Fibroblast of skin of right quadriceps (primary cell): ENCODE measurements around the gene CDC42BPB.
A peak's percentile ranks its signal among the peaks of the same experiment; 100 is the strongest.
"Not testable (repeated sequence)": the region's sequence is repeated elsewhere in the genome, so short reads cannot be mapped to it uniquely, and the experiment has no call there.

Experiments used
- DNase-seq: peaks from one replicate; pipeline ENCODE4 v3.0.0-alpha.2; 2013

CDC42BPB gene

DNA sequence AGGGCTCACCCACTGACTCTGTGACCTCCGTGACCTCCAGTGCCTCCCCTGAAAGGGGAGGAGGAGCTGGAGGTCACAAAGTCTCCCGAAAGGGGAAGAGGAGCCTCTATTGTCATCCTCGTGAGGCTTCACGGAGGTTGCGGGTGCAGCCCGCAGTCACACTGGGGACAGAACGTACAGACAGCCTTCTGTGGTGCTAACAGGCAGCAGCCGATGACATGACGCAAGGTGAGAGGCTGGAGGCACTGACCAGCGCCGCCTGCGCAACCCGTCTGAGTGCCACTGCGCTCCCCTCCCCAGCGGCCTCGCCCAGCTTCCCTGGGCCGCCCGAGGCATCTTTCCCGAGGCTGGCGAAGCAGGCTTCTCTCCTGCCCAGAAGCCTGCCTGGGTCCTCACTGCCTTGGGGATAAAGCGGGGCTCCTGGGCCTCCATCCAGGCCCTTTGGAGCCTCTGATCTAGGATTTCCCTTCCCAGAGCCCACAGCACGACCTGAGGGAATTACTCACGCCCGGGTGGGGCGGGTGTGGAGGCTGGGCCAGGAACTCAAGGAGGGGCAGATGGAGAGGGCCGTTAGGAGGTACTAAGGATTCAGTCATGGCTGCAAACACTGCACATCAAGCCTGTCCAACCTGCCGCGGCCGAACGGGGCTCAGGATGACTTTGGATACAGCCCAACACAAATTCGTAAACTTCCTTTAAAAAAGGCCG lies 14.3 kb upstream of the CDC42BPB start:
- DNase-seq = no peak

DNA sequence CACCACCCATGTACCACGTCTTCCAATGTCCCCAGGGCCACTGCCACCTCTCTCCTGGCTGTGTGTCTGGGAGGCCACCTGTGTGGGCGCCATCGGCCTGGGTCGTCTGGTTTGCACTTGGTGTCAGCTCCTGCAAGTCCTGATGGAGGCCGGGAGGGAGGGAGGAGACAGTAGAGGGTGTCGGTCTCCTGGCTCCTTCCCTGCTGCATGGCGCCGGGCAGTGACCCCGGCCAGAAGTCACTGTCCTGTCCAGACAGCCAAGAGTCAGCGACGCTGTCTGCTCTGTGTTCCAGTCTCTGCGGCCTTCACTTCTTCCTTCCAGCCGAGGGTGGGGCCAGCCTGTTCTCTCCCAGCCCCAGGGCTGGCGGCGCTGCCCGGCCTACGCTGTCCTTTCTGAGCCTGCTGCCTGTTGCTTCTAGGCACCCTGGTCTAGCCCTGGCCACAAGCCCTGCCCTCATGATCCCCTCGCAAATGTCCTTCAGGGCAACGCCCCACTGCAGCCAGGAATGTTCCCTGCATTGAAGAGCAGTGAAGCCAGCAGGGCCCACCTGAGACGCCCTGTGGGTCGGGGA lies 13.7 kb upstream of the CDC42BPB start:
- DNase-seq = no peak

DNA sequence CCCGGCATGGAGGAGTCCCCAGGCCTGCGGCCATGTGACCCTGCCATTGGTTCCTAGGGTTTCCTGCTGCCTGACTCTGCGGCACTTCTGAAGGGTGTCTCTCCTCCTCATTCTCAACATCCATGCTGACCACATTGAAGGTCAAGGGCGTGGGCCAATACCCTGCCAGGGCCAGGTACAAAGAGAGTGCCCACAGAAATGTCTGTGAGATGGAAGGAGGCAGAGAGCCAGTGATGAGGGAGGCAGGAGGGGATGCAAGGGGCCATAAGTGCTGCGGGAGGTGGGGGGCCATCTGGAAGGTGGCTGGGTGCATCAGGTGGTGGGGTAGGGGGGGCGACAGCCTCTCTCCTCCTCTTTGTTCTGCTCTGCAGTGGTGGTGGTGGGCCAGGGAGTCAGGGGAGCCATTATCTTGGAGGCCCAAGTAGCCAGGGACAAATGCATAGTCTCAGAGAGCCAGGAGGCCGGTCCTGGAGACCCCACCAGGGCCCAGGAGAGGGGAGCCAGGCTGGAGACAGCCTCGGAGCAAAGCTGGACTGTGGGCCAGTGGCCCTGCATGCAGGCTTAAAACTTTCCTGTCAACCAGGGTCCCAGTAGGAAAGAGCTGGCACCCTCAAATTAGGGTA lies 13.0 kb upstream of the CDC42BPB start:
- no peak for DNase-seq

DNA sequence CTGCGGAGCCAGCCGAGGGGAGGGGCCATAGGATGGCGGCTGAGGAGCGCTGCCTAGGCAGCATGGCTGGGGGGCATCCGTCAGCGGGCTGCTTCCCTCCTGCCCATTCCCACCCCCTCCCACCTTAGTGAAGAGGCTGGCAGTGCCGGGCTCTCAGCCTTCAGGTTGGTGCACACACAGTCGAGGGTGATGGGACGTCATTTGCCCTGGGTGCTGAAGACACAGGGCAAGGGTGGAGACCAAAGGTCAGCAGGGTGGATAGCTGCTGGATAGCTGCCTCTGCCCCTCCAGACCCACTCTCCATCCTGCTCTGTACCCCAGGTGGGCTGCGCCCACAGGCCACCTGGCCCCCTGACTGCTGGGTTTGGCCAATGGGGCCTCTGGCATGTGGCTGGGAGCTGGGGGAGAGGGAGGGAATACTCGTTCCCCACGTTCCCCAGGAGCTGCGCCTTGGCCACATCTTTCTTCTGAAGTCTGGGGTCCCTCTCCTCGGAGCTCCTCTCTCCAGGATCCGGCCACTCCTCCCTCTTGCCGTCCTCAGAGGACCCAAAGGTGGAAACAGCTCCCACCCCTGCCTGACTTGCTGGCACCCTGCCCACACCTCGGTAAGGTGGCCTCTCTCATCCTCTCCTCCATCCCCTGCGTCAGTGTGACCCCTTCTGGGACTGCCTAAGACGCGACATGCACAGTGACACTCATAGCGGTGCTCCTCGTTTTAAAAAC lies 11.2 kb upstream of the CDC42BPB start:
- no peak for DNase-seq

DNA sequence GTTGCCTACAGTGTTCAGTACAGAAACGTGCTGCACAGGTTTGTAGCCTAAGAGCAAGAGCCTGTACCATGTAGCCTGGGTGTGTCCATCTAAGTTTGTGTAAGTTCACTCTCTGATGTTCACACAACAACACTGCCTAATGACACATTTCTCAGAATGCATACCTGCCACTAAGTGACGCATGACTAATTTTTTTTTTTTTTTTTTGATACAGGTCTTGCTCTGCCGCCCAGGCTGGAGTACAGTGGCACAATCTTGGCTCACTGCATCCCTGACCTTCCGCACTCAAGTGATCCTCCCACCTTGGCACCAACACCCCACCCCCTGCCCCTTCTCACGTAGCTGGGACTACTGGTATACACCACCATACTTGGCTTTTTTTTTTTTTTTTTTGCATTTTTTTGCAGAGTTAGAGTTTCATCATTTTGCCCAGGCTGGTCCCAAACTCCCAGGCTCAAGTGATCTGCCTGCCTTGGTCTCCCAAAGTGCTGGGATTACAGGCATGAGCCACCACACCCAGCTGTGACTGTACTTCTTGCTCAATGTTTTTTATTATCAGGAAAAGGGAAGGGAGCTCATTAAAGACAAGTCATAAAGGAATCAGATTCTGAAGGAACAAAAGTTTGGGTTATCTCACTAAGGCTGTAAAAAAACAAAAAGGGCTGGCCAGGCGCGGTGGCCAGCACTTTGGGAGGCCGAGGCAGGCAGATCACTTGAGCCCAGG lies 10.0 kb upstream of the CDC42BPB start:
- DNase-seq = peak; percentile 64

DNA sequence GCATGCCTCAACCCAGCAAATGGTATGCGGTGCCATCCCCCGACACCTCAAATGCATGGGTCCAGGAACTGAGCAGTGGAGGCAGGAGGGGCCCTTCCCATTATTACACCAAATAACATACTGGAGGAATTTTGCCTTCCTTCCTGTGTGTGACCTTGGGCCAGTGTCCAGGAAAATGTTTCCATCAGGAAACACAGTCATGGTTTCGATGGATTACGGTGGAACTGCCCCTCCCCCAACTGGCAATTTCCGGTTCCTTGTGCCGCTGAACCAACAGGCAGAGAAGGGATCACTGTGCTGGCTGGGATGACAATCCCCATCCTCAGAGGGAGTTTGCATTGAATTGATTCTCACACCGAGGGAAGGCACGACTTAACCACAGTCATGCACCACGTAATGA lies 9.1 kb upstream of the CDC42BPB start:
- no peak for DNase-seq

DNA sequence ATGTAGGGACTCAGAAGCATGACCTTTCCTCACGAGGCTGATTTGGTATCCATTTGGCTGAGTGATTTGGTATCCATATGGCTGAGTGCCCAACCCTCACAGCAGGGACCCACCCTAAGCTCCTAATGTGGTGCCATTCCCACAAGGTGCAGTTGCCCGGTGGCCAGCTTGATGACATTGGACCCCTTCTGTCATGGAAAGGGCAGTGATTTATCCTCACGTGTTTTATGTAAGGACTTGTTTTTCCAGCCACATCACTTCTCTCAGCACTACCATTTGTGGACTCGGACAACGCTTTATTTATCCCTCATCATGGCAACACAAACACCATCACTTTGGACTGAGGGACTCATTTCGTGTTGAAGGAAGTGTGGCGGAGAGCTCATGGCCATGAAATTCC lies 8.5 kb upstream of the CDC42BPB start:
- no peak for DNase-seq

DNA sequence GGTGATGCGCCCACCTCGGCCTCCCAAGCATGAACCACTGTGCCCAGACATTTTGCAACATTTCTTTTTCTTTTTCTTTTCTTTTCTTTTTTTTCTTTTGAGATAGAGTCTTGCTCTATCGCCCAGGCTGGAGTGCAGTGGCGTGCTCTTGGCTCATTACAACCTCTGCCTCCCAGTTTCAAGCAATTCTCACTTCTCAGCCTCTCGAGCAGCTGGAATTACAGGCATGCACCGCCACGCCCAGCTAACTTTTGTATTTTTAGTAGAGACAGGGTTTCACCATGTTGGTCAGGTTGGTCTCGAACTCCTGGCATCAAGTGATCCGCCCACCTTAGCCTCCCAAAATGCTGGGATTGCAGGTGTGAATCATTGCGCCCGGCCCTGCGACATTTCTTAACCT lies 7.6 kb upstream of the CDC42BPB start:
- DNase-seq = no peak

DNA sequence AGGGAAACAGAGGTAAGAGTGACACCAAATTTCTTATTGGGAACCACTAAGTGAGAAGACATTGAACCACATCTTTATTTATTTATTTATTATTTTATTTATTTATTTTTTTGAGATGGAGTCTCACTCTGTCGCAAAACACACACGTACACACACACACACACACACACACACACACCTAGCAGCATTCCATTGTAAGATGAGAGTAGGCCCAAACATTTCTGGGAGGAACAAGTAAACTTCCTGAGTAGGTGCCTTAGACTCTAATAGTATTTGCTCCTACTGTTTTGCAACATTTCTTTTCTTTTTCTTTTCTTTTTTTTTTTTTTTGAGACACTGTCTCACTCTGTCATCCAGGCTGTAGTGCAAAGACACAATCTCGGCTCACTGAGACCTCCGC lies 7.1 kb upstream of the CDC42BPB start:
- DNase-seq = no peak

DNA sequence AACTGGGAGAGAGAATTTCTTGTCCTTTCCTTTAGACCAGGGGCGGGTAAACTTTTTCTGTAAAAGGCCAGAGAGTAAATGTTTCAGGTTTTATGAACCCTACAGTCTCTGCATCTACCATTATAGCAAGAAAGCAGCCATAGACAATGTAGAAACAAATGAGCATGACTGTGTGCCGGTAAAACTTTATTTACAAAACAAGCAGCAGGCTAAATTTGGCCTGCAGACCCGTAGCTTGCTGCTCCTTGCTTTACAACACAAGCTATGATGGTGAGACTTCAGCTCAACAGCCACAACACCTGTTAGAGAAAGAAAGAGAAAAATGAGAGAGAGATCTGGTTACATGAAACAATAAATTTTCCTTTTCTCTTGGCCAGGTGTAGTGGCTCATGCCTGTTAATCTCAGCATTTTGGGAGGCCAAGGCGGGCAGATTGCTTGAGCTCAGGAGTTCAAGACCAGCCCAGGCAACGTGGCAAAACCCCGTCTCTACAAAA lies 4.2 kb upstream of the CDC42BPB start:
- no peak for DNase-seq

DNA sequence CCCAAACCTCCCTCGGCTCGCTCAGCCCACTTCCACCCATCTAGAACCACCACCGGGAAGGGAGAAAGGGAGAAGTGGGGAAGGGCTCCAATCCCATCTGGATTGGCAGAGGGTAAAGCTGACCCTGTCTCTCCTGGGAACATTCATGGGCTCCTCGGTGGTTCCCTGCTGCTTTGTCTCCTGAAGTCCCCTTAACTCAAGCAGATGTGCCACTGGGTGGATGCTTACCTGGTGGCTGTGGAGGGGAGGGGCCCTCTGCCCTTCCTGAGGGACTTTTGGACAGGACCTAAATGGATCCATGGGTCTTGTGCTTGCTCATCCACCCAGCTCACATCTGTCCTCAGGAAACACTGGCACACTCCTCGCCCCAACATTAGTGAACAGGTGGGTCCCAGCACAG lies 2.2 kb upstream of the CDC42BPB start:
- DNase-seq = no peak

DNA sequence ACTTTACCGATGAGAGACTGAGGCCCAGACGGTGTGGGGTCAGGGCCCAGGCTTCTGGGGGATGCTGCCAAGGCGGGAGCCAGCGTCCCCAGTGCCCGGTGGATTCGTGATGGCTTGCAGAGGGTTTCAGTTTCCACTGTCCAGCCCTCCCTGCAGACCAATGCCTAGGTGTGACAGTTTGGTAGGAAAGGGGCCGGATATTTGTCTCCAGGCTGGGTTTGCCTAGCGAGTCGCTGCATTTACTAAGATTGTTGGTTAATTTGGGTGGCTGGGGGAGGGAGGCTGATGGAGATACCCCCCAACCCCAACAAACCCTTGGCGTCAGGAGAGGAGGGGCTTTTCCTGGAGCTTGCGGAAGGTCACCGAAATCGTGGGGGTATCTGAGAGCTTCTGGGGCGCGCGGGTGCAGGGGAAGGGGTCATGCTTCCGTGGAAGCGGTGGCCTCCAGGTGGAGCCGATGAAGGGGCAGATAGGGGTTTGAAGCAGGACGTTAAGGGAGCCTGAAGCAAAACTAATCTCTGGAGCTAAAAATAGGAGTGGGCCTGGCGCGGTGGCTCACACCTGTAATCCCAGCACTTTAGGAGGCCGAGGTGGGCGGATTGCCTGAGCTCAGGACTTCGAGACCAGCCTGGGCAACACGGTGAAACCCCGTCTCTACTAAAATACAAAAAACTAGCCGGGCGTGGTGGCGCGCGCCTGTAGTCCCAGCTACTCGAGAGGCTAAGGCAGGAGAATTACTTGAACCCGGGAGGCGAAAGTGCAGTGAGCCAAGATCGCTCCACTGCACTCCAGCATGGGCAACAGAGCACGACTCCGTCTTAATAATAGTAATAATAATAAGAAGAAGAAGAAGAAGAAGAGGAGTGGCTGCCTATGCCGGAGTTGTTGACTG lies 1.1 kb upstream of the CDC42BPB start:
- no peak for DNase-seq

DNA sequence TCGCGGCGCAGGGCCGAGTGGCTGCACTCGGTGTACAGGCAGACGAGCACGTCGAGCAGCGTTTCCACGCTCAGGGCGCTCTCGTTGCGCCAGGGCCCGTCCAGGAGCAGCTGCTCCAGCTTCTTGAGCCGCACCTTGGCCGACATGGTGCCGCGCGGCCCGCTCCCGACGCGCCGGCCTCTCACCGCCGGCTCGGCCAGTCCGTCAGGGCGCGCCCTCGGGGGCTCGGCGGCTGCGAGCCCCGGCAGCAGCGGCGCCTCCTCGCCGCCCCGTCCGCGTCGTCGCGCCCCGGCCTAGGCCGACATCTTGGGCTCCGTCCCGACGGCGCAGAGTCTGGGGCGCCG lies 349 bp downstream of the CDC42BPB start:
- DNase-seq = no peak

DNA sequence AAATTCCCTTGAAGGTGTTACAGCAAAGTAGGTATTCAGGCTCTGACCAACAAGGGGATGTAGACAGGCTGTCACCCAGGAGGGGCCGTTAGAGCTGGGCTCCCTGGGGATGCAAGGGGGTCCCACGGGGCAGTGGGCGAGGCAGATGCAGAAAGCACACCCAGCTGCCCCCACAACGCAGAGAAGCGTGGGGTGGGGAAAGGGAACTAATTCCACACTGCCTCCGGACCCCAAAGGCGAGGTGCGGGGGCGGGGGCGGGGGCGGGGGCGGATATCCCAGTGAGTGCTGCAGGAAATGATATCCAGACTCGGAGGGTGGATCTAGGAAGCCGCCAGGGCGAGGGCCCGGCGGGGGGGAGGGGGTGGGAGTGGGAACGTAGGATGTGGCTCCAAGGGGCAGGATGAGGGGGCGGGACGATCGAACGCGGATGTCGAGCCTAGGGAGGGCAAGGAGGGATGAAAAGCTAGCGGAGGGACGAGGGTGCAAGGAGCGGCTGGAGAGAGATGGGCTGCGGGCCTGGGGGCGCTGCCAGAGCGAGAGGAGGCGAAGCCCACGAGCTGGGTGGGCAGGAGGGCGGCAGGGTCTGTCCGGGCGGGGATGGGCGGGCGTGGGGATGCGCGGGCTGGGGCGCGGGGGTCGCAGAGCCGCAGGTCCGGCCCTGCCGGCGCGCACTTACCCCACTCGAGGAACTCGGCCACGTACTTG lies 874 bp downstream of the CDC42BPB start:
- DNase-seq = peak; percentile 75

DNA sequence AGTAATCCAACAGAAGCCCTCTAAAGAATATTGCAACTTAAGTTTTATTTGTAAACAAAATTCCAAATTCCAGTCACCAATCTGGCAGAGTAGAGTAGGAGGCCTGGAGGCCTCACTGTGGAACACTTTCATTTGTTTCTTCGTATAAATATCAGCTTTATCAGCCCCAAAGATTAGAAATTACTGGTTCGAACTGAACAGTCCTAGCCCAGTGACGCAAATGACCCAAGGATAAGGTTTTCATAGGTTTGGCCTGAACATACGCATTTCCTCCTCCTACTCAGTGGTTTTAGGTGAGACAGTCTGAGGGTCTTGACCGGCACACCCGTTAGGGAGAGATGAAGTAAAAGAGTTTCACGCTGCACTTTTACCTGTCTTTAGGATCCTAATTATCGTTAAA lies 1.7 kb downstream of the CDC42BPB start:
- DNase-seq = no peak

DNA sequence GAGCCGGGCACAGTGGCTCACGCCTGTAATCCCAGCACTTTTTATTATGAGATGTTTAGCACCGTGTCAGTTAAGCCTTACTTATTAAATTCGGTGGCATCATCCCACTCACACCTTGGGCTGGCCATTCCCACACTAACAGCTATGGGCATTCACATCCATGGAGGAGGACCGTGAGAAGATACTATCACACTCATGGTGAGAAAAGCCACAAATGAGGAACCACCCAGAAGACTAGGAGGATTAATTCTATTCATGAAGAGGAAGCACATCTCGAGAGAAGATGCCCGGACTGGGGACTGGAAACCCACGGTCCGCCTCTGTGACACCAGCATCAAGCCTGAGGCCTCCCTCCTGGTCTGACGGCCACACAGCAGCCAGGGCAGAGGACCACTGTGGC lies 4.9 kb downstream of the CDC42BPB start:
- no peak for DNase-seq

DNA sequence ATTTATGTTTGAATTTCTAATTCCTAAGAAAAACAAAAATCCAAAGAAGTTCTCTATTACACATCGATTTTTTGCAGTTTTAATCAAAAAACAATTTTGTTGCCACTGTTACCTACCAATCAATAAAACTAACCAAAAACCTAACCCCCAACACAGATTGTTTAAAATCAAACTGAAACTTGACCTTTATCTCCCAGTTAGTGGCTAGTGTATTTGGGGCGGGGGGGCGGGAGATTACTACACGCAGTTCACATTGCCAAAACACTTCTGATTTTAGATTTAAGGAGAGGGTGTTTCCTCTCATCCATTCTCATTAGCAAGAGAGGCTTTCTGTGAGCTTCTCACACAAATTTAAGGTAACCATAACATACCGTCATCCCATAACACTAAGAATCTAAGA lies 6.4 kb downstream of the CDC42BPB start:
- DNase-seq = no peak

DNA sequence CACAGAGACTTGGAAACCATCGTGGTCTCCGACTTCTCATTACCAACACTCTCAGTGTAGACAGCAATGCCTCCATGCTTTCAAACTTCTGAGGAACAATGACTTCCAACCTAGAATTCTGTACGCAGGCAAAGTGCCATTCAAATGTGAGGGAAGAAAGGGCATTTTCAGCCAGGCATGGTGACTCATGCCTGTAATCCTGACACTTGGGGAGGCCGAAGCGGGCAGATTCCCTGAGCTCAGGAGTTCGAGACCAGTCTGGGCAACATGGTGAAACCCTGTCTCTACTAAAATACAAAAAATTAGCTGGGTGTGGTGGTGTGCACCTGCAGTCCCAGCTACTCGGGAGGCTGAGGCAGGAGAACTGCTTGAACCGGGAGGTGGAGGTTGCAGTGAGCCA lies 9.9 kb downstream of the CDC42BPB start:
- DNase-seq = not testable (repeated sequence)

DNA sequence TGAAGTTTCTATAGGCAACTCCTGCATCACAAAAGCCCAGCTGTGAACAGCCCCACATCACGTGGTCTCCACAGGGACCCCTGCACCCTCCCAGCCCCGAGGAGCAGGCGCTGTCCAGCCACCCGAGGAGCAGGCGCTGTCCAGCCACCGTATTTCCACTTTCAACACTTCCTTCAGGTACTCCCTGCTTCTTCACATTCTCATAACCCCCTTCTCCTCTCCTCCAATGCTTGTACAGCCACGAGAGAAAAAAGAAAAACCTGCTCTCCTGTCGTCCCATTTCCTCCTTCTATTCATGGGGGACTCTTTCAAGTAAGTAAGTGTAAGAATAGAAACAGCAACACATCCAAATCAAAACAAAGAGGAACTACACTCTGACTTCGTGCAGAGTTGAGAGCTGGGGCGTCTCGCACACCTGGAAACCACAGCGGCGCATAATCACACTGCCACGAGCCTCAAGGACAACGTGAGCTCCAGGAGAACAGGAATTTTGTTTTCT lies 11.9 kb downstream of the CDC42BPB start:
- no peak for DNase-seq

DNA sequence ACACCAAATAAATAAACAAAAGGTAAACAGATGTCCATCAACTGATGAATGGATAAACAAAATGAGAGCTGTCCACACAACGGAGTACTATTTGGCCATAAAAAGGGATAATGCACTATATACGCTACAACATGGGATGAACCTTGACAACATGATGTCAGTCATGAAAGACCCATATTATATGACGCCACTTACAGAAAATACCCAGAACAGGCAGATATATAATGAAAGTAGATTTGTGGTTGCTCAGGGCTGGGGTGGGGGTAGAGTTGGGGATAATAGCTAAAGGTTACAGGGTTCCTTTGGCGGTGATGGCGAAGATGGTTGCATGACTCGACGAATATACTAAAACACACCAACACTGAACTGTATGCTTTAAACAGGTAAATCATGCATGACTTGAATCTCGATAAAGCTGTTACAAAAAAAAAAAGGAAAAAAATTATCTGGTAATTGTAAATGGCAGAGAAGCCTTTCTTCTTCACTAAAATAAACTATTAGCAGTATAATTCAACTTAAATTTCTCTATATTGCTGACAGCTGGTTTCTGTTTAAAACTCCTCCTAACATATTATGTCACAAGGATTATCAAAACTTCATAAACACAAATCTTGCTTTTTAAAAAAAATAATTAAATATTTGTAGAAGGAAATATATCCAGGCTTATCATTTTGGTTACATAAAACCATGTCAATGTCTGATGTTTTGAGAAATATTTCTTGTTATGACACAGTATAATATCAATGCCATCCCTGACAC lies 13.9 kb downstream of the CDC42BPB start:
- DNase-seq = no peak

DNA sequence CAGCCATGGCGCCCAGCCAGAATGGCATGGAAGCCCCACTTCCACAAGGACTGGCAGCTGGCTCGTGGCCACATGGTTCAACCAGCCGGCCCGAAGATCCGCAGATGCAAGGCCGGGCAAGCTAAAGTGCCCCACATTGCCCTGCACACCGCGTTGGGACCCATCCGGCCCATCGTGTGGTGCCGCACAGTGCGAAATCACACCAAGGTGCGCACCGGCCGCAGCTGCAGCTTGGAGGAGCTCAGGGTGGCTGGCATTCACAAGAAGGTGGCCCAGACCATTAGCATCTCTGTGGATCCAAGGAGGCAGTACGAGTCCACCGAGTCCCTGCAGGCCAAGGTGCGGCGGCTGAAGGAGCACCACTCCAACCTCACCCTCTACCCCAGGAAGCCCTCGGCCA lies 15.9 kb downstream of the CDC42BPB start:
- DNase-seq = no peak
